Measurements from ENCODE around the gene LYPD3.
A peak's percentile ranks its signal among the peaks of the same experiment; 100 is the strongest.

The LYPD3 gene

GRCh38 chr19:43479226-43479625 is 13.8 kb upstream of the LYPD3 start:
- no peak overlapping the region for H3K27ac ChIP-seq (ENCODE audit: insufficient read depth in 1 of 2, low read depth in 1 of 2, low read length in 2 of 2, poor library complexity in 1 of 2, severe bottlenecking in 2 of 2)
- WGBS (ENCODE audit: insufficient coverage): 92% methylated on average over 10 of the region's 15 CpGs
- POLR2A ChIA-PET: no interaction called here
- H3K9me3 ChIP-seq (ENCODE audit: control extremely low read depth in 1 of 5, control insufficient read depth in 4 of 5, insufficient read depth in 2 of 5, low read depth in 1 of 5, low read length in 4 of 5): no peaks in the 10 kb centered on the region
- no peaks in the 10 kb centered on the region for H3K27me3 ChIP-seq (replicated peaks in 2 of 5; ENCODE audit: control insufficient read depth in 4 of 5, insufficient read depth in 5 of 5, low read length in 4 of 5)
- CTCF ChIA-PET: interaction anchor here (0.9 to 1.8 kb wide), 4 partner anchors 11 to 40 kb away, joined by 3 to 4 read pairs (median 4); no protein-coding TSS in a partner anchor
- peaks cover 0 to 12% (median 10%) of the 10 kb centered on the region in 4 experiments for H3K4me1 ChIP-seq (ENCODE audit: control extremely low read depth in 1 of 4, control insufficient read depth in 4 of 4, insufficient read depth in 4 of 4, low read length in 3 of 4)
- no peak for DNase-seq
- H3K4me3 ChIP-seq (ENCODE audit: control insufficient read depth in 1 of 7, extremely low read depth in 1 of 7, insufficient read depth in 4 of 7, low read depth in 2 of 7, low read length in 6 of 7): no peak overlapping the region
- H3K36me3 ChIP-seq (ENCODE audit: control insufficient read depth in 4 of 4, insufficient read depth in 4 of 4, low read length in 3 of 4): peaks cover 0 to 10% (median 1%) of the 10 kb centered on the region in 4 experiments

GRCh38 chr19:43478323-43478722 is 12.9 kb upstream of the LYPD3 start:
- Histone ChIP-seq H3K4me3 (ENCODE audit: control insufficient read depth in 1 of 7, extremely low read depth in 1 of 7, insufficient read depth in 4 of 7, low read depth in 2 of 7, low read length in 6 of 7) (no peak overlapping the region), H3K4me1 (ENCODE audit: control extremely low read depth in 1 of 4, control insufficient read depth in 4 of 4, insufficient read depth in 4 of 4, low read length in 3 of 4) (peaks cover 0 to 12% (median 10%) of the 10 kb centered on the region in 4 experiments), H3K27me3 (replicated peaks in 2 of 5; ENCODE audit: control insufficient read depth in 4 of 5, insufficient read depth in 5 of 5, low read length in 4 of 5) (no peaks in the 10 kb centered on the region), H3K36me3 (ENCODE audit: control insufficient read depth in 4 of 4, insufficient read depth in 4 of 4, low read length in 3 of 4) (peaks cover 0 to 10% (median 1%) of the 10 kb centered on the region in 4 experiments), H3K27ac (ENCODE audit: insufficient read depth in 1 of 2, low read depth in 1 of 2, low read length in 2 of 2, poor library complexity in 1 of 2, severe bottlenecking in 2 of 2) (no peak overlapping the region), H3K9me3 (ENCODE audit: control extremely low read depth in 1 of 5, control insufficient read depth in 4 of 5, insufficient read depth in 2 of 5, low read depth in 1 of 5, low read length in 4 of 5) (no peaks in the 10 kb centered on the region)
- DNase-seq: no peak
- ChIA-PET CTCF (interaction anchor here (1.2 to 1.9 kb wide), 2 partner anchors 32 to 41 kb away, joined by 3 to 6 read pairs; no protein-coding TSS in a partner anchor), POLR2A (interaction anchor here (1.5 kb wide), 1 partner anchor 15 kb away, joined by 3 read pairs; no protein-coding TSS in a partner anchor)
- WGBS (ENCODE audit: insufficient coverage): 100% methylated on average over 1 of the region's 3 CpGs

GRCh38 chr19:43476606-43477005 is 11.2 kb upstream of the LYPD3 start:
- ChIA-PET POLR2A (no interaction called here), CTCF (interaction anchor here (0.6 kb wide), 1 partner anchor 158 kb away, joined by 3 read pairs; no protein-coding TSS in a partner anchor)
- no peaks in the 10 kb centered on the region for H3K9me3 ChIP-seq (ENCODE audit: control extremely low read depth in 1 of 5, control insufficient read depth in 4 of 5, insufficient read depth in 2 of 5, low read depth in 1 of 5, low read length in 4 of 5)
- no peak for DNase-seq
- H3K36me3 ChIP-seq (ENCODE audit: control insufficient read depth in 4 of 4, insufficient read depth in 4 of 4, low read length in 3 of 4): peaks cover 0 to 10% (median 1%) of the 10 kb centered on the region in 4 experiments
- H3K27me3 ChIP-seq (replicated peaks in 2 of 5; ENCODE audit: control insufficient read depth in 4 of 5, insufficient read depth in 5 of 5, low read length in 4 of 5): no peaks in the 10 kb centered on the region
- no peak overlapping the region for H3K27ac ChIP-seq (ENCODE audit: insufficient read depth in 1 of 2, low read depth in 1 of 2, low read length in 2 of 2, poor library complexity in 1 of 2, severe bottlenecking in 2 of 2)
- H3K4me3 ChIP-seq (ENCODE audit: control insufficient read depth in 1 of 7, extremely low read depth in 1 of 7, insufficient read depth in 4 of 7, low read depth in 2 of 7, low read length in 6 of 7): no peak overlapping the region
- H3K4me1 ChIP-seq (ENCODE audit: control extremely low read depth in 1 of 4, control insufficient read depth in 4 of 4, insufficient read depth in 4 of 4, low read length in 3 of 4): peaks cover 0 to 19% (median 17%) of the 10 kb centered on the region in 4 experiments

DNA sequence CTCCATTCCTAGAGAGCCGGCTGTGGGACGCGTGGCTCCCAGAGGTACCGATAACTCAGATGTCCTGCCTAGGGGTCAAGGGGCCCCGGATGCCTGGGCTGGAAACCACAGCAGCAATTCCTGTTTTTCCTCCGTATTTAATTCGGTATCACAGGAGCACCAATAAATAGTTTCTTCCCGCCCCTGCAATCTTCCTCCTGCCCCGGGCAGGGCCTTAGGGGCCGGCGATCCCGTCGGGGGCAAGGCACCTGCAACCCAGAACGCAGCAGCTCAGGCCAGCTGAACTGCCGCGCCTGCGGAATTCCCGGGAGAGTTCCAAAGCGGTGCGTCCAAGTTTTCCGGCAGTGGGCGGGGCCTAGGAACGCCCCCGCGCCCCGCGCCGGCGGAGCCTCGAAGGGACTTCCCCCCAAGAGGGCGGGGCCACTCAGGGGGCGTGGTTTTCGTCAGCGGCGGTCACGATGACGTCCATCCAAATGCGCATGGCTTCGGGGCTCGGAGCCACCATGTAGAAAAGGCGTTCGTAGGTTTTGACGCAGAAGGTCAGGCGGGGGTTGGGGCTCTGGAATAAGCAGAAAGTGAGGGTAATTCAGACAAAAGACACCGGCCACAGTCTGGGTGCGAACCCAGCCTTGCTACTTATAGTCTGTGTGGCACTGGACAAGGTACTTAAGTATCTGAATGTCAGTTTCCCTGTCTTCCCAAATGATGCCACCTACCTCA is 9.7 kb upstream of the LYPD3 start:
- 3% methylated on average over 41 of the region's 46 CpGs for WGBS (ENCODE audit: insufficient coverage)
- POLR2A ChIA-PET: no interaction called here
- H3K4me3 ChIP-seq (ENCODE audit: control insufficient read depth in 1 of 7, extremely low read depth in 1 of 7, insufficient read depth in 4 of 7, low read depth in 2 of 7, low read length in 6 of 7): peak overlapping the region; percentile 37 to 78 (median 61)
- peaks cover 0 to 5% (median 1%) of the 10 kb centered on the region in 4 experiments for H3K36me3 ChIP-seq (ENCODE audit: control insufficient read depth in 4 of 4, insufficient read depth in 4 of 4, low read length in 3 of 4)
- no peaks in the 10 kb centered on the region for H3K27me3 ChIP-seq (replicated peaks in 2 of 5; ENCODE audit: control insufficient read depth in 4 of 5, insufficient read depth in 5 of 5, low read length in 4 of 5)
- no peaks in the 10 kb centered on the region for H3K9me3 ChIP-seq (ENCODE audit: control extremely low read depth in 1 of 5, control insufficient read depth in 4 of 5, insufficient read depth in 2 of 5, low read depth in 1 of 5, low read length in 4 of 5)
- peak; percentile 91 to 96 (median 93) for DNase-seq
- H3K4me1 ChIP-seq (ENCODE audit: control extremely low read depth in 1 of 4, control insufficient read depth in 4 of 4, insufficient read depth in 4 of 4, low read length in 3 of 4): peaks cover 0 to 25% (median 21%) of the 10 kb centered on the region in 4 experiments
- CTCF ChIA-PET: interaction anchor here (1.0 to 1.3 kb wide), 2 partner anchors 10 to 15 kb away, joined by 3 to 4 read pairs; partner anchors contain the start of gene LYPD3
- peak overlapping the region in 1 of 2 experiments; percentile 70 for H3K27ac ChIP-seq (ENCODE audit: insufficient read depth in 1 of 2, low read depth in 1 of 2, low read length in 2 of 2, poor library complexity in 1 of 2, severe bottlenecking in 2 of 2)

- peak overlapping the region in 4 of 7 experiments; percentile 38 to 78 (median 73) for H3K4me3 ChIP-seq (ENCODE audit: control insufficient read depth in 1 of 7, extremely low read depth in 1 of 7, insufficient read depth in 4 of 7, low read depth in 2 of 7, low read length in 6 of 7)
- peaks cover 0 to 5% (median 1%) of the 10 kb centered on the region in 4 experiments for H3K36me3 ChIP-seq (ENCODE audit: control insufficient read depth in 4 of 4, insufficient read depth in 4 of 4, low read length in 3 of 4)
- no peak overlapping the region for H3K27ac ChIP-seq (ENCODE audit: insufficient read depth in 1 of 2, low read depth in 1 of 2, low read length in 2 of 2, poor library complexity in 1 of 2, severe bottlenecking in 2 of 2)
- ChIA-PET POLR2A (no interaction called here), CTCF (interaction anchor here (0.6 to 1.3 kb wide), 4 partner anchors 9 to 16 kb away, joined by 3 to 4 read pairs (median 4); partner anchors contain the start of gene LYPD3)
- no peaks in the 10 kb centered on the region for H3K9me3 ChIP-seq (ENCODE audit: control extremely low read depth in 1 of 5, control insufficient read depth in 4 of 5, insufficient read depth in 2 of 5, low read depth in 1 of 5, low read length in 4 of 5)
- peaks cover 0 to 25% (median 21%) of the 10 kb centered on the region in 4 experiments for H3K4me1 ChIP-seq (ENCODE audit: control extremely low read depth in 1 of 4, control insufficient read depth in 4 of 4, insufficient read depth in 4 of 4, low read length in 3 of 4)
- no peak for DNase-seq
- no peaks in the 10 kb centered on the region for H3K27me3 ChIP-seq (replicated peaks in 2 of 5; ENCODE audit: control insufficient read depth in 4 of 5, insufficient read depth in 5 of 5, low read length in 4 of 5)
- no CpG with 5 or more reads among the region's 4 CpGs for WGBS (ENCODE audit: insufficient coverage)
Observed at GRCh38 chr19:43474487-43474886, 9.1 kb upstream of the LYPD3 start.

DNA sequence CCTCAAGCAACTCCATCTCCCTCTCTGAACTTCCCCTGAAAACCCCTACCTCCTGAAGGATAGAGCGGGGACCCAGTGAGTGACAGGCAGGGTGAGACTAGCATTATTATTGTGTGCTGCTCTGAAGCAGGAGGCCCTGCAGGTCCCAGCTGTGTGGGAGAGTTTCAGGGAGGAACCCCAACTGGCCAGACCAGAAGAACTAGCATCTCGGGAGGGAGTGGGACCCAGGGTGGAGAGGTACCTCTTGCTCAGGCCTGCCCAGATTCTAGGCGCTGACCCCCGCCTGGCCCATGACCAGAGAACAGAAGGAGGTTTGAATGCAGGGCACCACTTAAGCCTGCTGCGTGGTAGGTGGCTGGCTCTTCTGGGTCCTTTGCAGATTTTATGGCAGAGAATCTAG is 5.7 kb upstream of the LYPD3 start:
- Histone ChIP-seq H3K4me1 (ENCODE audit: control extremely low read depth in 1 of 4, control insufficient read depth in 4 of 4, insufficient read depth in 4 of 4, low read length in 3 of 4) (peaks cover 3 to 49% (median 44%) of the 10 kb centered on the region in 4 experiments), H3K4me3 (ENCODE audit: control insufficient read depth in 1 of 7, extremely low read depth in 1 of 7, insufficient read depth in 4 of 7, low read depth in 2 of 7, low read length in 6 of 7) (no peak overlapping the region), H3K27me3 (replicated peaks in 2 of 5; ENCODE audit: control insufficient read depth in 4 of 5, insufficient read depth in 5 of 5, low read length in 4 of 5) (no peaks in the 10 kb centered on the region), H3K36me3 (ENCODE audit: control insufficient read depth in 4 of 4, insufficient read depth in 4 of 4, low read length in 3 of 4) (no peaks in the 10 kb centered on the region), H3K9me3 (ENCODE audit: control extremely low read depth in 1 of 5, control insufficient read depth in 4 of 5, insufficient read depth in 2 of 5, low read depth in 1 of 5, low read length in 4 of 5) (no peaks in the 10 kb centered on the region), H3K27ac (ENCODE audit: insufficient read depth in 1 of 2, low read depth in 1 of 2, low read length in 2 of 2, poor library complexity in 1 of 2, severe bottlenecking in 2 of 2) (no peak overlapping the region)
- POLR2A ChIA-PET: no interaction called here
- DNase-seq: no peak
- WGBS (ENCODE audit: insufficient coverage): 89% methylated on average over 4 of the region's 5 CpGs
- CTCF ChIA-PET: no interaction called here

DNA sequence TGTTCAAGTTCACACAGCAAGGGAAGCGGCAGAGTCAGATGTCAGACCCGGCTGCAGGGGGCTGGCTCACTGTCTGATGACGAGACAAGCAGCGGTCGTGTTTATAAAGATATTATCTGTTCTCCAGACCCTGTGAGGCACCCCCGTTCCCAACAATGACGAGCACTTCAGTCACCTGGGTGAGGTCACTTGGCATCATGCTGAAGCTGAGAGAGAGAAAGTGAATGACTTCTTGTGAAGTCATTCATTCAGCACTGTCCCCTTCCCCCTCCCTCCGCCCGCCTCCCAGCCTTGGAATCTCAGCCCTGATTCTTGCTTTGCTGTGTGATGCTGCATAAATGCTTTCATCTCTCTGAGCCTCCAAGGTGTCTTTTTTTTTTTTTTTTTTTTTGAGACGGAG is 4.9 kb upstream of the LYPD3 start:
- WGBS (ENCODE audit: insufficient coverage): 88% methylated on average over 7 of the region's 10 CpGs
- Histone ChIP-seq H3K4me1 (ENCODE audit: control extremely low read depth in 1 of 4, control insufficient read depth in 4 of 4, insufficient read depth in 4 of 4, low read length in 3 of 4) (peaks cover 3 to 44% (median 43%) of the 10 kb centered on the region in 4 experiments), H3K4me3 (ENCODE audit: control insufficient read depth in 1 of 7, extremely low read depth in 1 of 7, insufficient read depth in 4 of 7, low read depth in 2 of 7, low read length in 6 of 7) (no peak overlapping the region), H3K36me3 (ENCODE audit: control insufficient read depth in 4 of 4, insufficient read depth in 4 of 4, low read length in 3 of 4) (no peaks in the 10 kb centered on the region), H3K9me3 (ENCODE audit: control extremely low read depth in 1 of 5, control insufficient read depth in 4 of 5, insufficient read depth in 2 of 5, low read depth in 1 of 5, low read length in 4 of 5) (no peaks in the 10 kb centered on the region), H3K27ac (ENCODE audit: insufficient read depth in 1 of 2, low read depth in 1 of 2, low read length in 2 of 2, poor library complexity in 1 of 2, severe bottlenecking in 2 of 2) (no peak overlapping the region), H3K27me3 (replicated peaks in 2 of 5; ENCODE audit: control insufficient read depth in 4 of 5, insufficient read depth in 5 of 5, low read length in 4 of 5) (peaks cover 0 to 6% (median 0%) of the 10 kb centered on the region in 5 experiments)
- CTCF ChIA-PET: no interaction called here
- POLR2A ChIA-PET: no interaction called here
- DNase-seq: no peak
